ENCODE results near the gene NIFK. TPM values are rescaled to one million over a fixed set of nuclear protein-coding genes. Genes with fewer than 3 reads are reported as not detected.

NIFK gene
- total RNA-seq, result 10 to 100 TPM; 19.4 to 26.4 (median 24.6) TPM
- 17.9 TPM for polyA plus RNA-seq
- long read RNA-seq, donor 1, transcript NIFK-201 (7 exons, 1,734 nt), result major isoform, 22 of 25 reads
- long read RNA-seq, donor 1, partial matches to known transcripts, result 1 of 25 reads
- long read RNA-seq, donor 1, other reads (novel, unspliced or antisense), result 1 of 25 reads
- long read RNA-seq, donor 2, transcript NIFK-201 (7 exons, 1,734 nt), result major isoform, 11 of 12 reads
- long read RNA-seq, donor 2, partial matches to known transcripts, result 0 of 12 reads
- long read RNA-seq, donor 2, other reads (novel, unspliced or antisense), result 1 of 12 reads
- long read RNA-seq, donor 3, transcript NIFK-201 (7 exons, 1,734 nt), result major isoform, 26 of 31 reads
- long read RNA-seq, donor 3, partial matches to known transcripts, result 1 of 31 reads
- long read RNA-seq, donor 3, other reads (novel, unspliced or antisense), result 2 of 31 reads
- long read RNA-seq, donor 4, transcript NIFK-201 (7 exons, 1,734 nt), result major isoform, 13 of 15 reads
- long read RNA-seq, donor 4, partial matches to known transcripts, result 1 of 15 reads
- long read RNA-seq, donor 4, other reads (novel, unspliced or antisense), result 0 of 15 reads

DNA sequence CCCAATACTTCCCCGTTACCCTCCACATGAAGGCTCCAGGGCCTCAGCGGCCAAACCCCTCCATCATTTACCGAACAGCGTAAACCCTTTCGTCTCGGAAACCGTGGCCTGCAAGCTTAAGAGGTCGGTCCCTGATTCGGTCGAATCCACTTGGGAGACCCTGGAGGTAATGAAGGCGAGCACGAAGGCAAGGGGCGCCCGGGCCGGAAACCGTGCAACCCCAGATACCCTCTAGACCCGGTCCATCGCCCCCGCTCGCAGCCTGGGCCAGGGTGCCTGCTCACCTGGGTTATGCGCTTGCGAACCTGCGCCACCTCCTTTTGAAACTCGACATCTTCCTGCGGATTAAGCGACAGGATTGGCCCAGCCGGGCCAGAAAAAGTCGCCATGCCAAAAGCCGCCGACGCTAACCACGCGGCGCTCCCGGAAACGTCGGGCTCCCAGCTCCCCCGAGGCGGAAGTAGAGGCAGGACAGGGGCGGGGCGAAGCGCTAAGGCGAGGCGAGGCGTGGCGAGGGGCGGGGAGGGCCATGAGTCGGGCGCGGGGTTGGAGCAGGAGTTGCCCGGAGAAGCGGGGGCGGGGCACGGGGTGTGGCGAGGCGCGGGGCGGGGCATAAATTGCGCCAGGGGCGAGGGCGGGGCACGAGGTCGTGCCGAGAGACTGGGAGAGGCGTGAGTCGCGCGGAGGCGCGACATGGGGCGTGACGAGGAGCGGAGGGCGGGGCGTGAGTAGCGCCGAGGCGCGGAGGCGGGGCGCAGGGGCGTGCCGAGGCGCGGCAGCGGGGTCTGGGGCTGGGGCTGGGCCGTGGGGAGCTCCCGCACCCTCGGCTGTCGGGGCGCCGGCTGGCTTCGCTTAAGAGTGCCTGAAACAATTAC is at the start of gene NIFK:
TSS of gene NIFK (minus strand) at position 414 of the 875 bp plus-strand sequence. CDS start at position 389, 25 bp downstream.
- under 1% methylated on average over 93 of the region's 93 CpGs for WGBS
- peak; percentile 99 to 100 (median 100) for DNase-seq
- H3K9me3 ChIP-seq (ENCODE audit: control insufficient read depth, low read length), result no peaks in the 10 kb centered on the region
- H3K27ac ChIP-seq (ENCODE audit: low read length), result peak within 1 kb of the TSS; percentile 31
- intact Hi-C loops (cut with DNase I), result no loop called here
- peak within 1 kb of the TSS; percentile 73 for H3K4me3 ChIP-seq (ENCODE audit: low read length)
- peak; percentile 98 to 99 for ATAC-seq
- H3K4me1 ChIP-seq (ENCODE audit: control insufficient read depth, insufficient read depth, low read length), result no peaks in the 10 kb centered on the region
- no peaks in the 10 kb centered on the region for H3K27me3 ChIP-seq (ENCODE audit: control insufficient read depth, insufficient read depth)

DNA sequence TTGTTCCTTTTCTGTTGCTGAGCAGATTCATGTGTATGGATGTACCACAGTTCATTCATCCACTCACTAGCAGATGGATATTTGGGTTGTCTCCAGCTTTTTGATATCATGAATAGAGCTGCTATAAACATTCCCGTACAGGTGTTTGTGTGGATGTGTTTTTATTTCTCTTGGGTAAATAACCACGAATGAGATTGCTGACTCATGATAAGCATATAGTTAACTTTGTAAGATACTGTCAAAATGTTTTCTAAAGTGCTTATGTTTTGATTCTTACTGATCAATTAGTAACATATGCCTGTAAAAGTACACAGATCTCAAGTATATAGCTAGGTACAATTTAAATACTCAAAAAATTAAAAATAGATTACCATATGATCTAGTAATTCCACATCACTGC is 46.5 kb upstream of the NIFK start:
- ATAC-seq, result no peak
- 69% methylated on average over 2 of the region's 2 CpGs for whole genome bisulfite sequencing
- Histone ChIP-seq H3K27ac (ENCODE audit: low read length) (no peak overlapping the region), H3K4me1 (ENCODE audit: control insufficient read depth, insufficient read depth, low read length) (no peaks in the 10 kb centered on the region), H3K4me3 (ENCODE audit: low read length) (no peak overlapping the region), H3K27me3 (ENCODE audit: control insufficient read depth, insufficient read depth) (no peaks in the 10 kb centered on the region), H3K9me3 (ENCODE audit: control insufficient read depth, low read length) (no peaks in the 10 kb centered on the region)
- intact Hi-C loops (cut with DNase I), result no loop called here
- no peak for DNase-seq

DNA sequence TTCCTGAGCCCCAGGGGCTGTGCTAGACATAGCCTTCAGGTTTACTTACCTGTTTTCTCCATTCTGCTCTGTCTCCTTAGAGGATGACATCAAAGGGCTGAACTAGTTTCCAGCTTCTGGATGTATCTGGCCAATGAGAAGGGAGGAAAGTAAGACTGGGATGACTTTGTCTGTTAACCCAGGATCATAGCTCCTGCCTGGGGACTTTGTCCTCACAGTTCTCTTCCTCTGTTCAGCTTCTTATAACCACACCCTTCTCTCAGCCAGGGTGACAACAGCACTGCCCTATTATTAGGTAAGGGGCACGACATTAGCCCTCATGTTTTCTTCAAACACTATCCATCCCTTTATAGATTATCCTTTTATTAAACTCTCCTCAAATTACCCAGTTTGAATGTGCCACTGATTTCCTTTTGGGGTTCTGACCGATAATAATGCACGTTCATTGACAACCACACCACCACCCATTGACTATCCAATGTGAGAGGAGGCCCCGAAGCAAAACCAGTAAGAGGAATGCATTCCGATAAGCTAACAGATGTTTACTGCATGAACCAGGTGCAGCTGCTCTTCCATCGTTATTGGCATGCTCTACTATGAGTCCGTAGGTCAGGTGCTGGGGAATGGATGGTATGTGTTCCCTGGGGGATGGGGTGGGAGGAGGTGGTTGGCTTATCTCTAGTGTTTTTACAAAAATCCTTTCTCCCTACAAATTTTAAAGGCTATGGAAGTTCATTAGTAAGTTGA is 42.2 kb upstream of the NIFK start:
- Histone ChIP-seq H3K4me1 (ENCODE audit: control insufficient read depth, insufficient read depth, low read length) (no peaks in the 10 kb centered on the region), H3K4me3 (ENCODE audit: low read length) (no peak overlapping the region), H3K27me3 (ENCODE audit: control insufficient read depth, insufficient read depth) (no peaks in the 10 kb centered on the region), H3K9me3 (ENCODE audit: control insufficient read depth, low read length) (no peaks in the 10 kb centered on the region), H3K27ac (ENCODE audit: low read length) (no peak overlapping the region)
- DNase-seq (no peak), ATAC-seq (no peak)
- 65% methylated on average over 7 of the region's 7 CpGs for WGBS
- intact Hi-C loops (cut with DNase I), result no loop called here

DNA sequence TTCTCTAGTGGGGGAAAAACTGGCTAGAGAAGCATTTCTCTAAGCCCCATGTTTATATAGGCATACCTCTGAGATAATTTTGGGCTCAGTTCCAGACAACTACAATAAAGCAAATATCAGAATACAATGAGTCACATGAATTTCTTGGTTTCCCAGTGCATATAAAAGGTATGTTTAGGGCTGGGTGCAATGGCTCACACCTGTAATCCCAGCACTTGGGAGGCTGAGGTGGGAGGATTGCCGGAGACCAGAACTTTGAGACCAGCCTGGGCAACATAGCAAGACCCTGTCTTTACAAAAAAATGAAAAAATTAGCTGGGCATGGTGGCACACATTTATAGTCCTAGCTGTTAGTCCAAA is 41.0 kb upstream of the NIFK start:
- ATAC-seq, result no peak
- intact Hi-C loops (cut with DNase I), result no loop called here
- Histone ChIP-seq H3K4me1 (ENCODE audit: control insufficient read depth, insufficient read depth, low read length) (no peaks in the 10 kb centered on the region), H3K27me3 (ENCODE audit: control insufficient read depth, insufficient read depth) (no peaks in the 10 kb centered on the region), H3K4me3 (ENCODE audit: low read length) (no peak overlapping the region), H3K9me3 (ENCODE audit: control insufficient read depth, low read length) (no peaks in the 10 kb centered on the region), H3K27ac (ENCODE audit: low read length) (no peak overlapping the region)
- no peak for DNase-seq
- 97% methylated on average over 1 of the region's 1 CpG for WGBS

DNA sequence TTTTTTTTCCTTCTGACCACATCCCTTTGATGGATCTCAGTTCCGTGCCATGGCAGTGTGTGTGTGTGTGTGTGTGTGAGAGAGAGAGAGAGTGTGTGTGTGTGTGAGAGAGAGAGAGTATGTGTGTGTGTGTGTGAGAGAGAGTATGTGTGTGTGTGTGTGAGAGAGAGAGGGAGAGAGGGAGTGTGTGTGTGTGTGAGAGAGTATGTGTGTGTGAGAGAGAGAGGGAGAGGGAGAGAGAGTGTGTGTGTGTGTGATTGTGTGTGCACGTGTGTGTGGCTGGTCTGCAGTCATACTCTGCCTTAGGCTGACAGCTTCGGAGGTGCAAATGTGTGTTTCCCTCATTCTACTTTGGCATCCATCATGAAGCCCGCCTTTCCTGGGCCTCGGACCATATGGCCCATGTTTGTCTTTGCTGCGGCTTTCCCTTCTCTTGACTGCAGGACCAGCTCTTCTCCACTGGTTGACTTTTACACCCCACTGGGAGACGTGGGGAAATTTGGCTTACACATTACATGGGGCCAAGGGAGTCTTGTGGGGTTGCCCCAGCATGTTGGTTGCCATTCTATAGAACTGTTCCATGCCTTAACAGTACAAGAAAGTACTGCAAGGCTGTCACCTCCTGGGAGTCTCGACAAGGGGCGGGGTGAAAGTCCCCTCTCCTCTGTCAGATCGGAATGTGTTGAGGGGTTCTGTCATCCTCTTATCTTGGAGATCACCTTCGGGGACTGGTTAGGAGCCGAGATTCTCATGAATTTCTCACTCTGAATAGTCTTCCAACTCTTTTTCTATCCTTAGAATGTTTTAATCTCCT is 40.4 kb upstream of the NIFK start:
- no peaks in the 10 kb centered on the region for H3K9me3 ChIP-seq (ENCODE audit: control insufficient read depth, low read length)
- H3K27me3 ChIP-seq (ENCODE audit: control insufficient read depth, insufficient read depth), result no peaks in the 10 kb centered on the region
- no peak overlapping the region for H3K4me3 ChIP-seq (ENCODE audit: low read length)
- intact Hi-C loops (cut with DNase I), result no loop called here
- ATAC-seq (no peak), DNase-seq (no peak)
- 48% methylated on average over 12 of the region's 12 CpGs for WGBS
- H3K4me1 ChIP-seq (ENCODE audit: control insufficient read depth, insufficient read depth, low read length), result no peaks in the 10 kb centered on the region
- no peak overlapping the region for H3K27ac ChIP-seq (ENCODE audit: low read length)

DNA sequence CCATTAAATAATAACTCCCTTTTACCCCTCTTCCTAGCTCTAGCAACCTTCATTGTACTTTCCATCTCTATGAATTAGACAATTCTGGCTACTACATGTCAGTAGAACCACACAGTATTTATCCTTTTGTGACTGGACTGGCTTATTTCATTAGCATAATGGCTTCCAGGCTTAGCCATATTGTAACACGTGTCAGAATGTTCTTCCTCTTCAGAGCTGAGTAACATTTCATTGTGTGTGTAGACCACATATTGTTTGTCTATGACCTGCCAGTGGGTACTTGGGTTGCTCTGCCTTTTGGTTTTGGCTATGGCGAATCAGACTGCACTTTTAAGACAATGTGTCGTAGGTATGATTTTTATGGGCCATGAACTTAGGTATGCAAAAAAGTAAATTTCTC is 39.7 kb upstream of the NIFK start:
- intact Hi-C loops (cut with DNase I), result no loop called here
- no peaks in the 10 kb centered on the region for H3K27me3 ChIP-seq (ENCODE audit: control insufficient read depth, insufficient read depth)
- 82% methylated on average over 3 of the region's 3 CpGs for WGBS
- no peak overlapping the region for H3K4me3 ChIP-seq (ENCODE audit: low read length)
- ATAC-seq (no peak), DNase-seq (no peak)
- H3K27ac ChIP-seq (ENCODE audit: low read length), result no peak overlapping the region
- no peaks in the 10 kb centered on the region for H3K4me1 ChIP-seq (ENCODE audit: control insufficient read depth, insufficient read depth, low read length)
- no peaks in the 10 kb centered on the region for H3K9me3 ChIP-seq (ENCODE audit: control insufficient read depth, low read length)

DNA sequence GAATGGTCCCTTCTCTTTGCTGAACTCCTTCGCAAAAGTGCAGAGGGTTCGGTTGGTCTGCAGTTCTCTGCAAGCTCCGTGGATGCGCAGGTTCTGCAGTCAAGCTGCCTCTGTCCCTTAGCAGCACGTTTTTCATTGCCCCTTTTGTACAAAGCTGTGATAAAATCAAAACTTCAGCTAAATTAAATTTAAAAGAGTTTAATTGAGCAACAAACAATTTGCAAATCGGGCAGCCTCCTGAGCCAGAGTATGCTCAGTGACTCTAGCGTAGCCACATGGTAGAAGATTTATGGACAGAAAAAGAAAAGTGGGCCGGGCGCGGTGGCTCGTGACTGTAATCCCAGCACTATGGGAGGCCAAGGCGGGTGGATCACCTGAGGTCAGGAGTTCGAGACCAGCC is 37.6 kb upstream of the NIFK start:
- WGBS, result 92% methylated on average over 13 of the region's 13 CpGs
- no peak overlapping the region for H3K4me3 ChIP-seq (ENCODE audit: low read length)
- H3K4me1 ChIP-seq (ENCODE audit: control insufficient read depth, insufficient read depth, low read length), result no peaks in the 10 kb centered on the region
- no peak overlapping the region for H3K27ac ChIP-seq (ENCODE audit: low read length)
- no peak for ATAC-seq
- H3K9me3 ChIP-seq (ENCODE audit: control insufficient read depth, low read length), result no peaks in the 10 kb centered on the region
- DNase-seq, result no peak
- intact Hi-C loops (cut with DNase I), result no loop called here
- no peaks in the 10 kb centered on the region for H3K27me3 ChIP-seq (ENCODE audit: control insufficient read depth, insufficient read depth)

DNA sequence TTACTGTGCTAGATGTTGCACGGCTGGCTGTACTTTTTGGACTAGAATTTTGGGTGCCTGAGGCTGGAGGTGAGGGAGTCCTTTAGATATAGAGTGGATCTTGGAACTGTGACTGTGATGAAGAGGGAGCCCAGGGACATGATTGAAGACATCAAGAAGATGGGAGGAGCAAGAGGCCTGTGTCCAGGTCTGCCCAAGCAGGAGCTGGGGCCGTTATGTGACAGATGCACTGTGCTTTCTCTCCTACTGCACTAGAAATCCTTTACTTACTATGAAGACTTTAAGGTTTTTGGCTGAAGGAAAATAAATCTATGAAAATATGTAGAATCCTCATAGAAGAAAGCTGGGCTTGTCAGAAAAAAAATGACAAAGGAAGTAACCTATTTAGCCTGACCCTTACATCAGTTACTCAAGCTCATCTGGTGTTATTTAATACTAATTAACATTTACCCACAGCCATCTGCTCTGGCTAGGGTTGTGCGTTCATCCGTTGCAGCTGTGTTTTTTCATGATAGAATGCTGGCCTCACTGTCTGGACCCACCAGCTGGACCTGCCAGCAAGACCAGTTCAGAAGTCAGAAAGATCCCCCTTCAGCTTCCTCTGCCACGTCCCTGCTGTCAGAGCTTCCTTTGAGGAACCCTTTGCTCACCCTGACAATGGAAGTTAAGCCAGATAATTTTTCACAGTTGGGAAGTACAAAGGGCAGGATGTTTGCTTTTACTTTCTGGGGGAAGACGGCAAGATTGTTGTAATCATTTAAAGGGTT is 35.5 kb upstream of the NIFK start:
- no peaks in the 10 kb centered on the region for H3K9me3 ChIP-seq (ENCODE audit: control insufficient read depth, low read length)
- H3K27me3 ChIP-seq (ENCODE audit: control insufficient read depth, insufficient read depth), result no peaks in the 10 kb centered on the region
- no peak overlapping the region for H3K27ac ChIP-seq (ENCODE audit: low read length)
- no peaks in the 10 kb centered on the region for H3K4me1 ChIP-seq (ENCODE audit: control insufficient read depth, insufficient read depth, low read length)
- no peak for DNase-seq
- 43% methylated on average over 6 of the region's 6 CpGs for WGBS
- no peak overlapping the region for H3K4me3 ChIP-seq (ENCODE audit: low read length)
- peak; percentile 52 to 83 for ATAC-seq
- intact Hi-C loops (cut with DNase I), result no loop called here

DNA sequence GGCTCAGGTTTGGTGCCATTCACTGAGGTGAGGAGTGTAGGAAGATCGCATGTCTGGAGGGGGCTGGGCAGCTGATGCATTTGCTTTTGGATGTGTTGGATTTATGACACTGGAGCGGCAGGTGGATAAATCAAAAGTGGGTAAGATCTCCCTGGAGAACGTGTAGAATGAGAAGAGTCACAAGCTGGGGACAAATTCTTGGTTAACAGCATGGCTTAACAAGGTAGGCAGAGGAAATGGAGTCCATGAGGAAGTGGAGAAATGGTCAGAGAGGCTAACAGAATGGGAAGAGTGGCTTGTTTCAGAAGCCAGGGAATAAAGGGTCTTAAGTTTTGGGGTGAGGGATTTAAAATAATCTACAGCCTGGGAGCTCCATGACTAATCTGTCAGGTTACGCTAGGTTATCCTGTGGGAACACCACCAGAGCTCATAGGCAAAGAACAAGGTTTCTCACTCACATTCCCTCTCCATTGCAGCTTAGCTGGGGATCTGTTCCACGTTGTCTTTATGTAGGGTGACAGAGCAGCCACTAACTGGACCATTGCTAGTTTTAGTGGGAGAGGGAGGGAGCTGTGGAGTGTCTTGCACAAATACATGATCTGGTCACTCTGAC is 31.6 kb upstream of the NIFK start:
- intact Hi-C loops (cut with DNase I), result no loop called here
- Histone ChIP-seq H3K4me3 (ENCODE audit: low read length) (no peak overlapping the region), H3K27me3 (ENCODE audit: control insufficient read depth, insufficient read depth) (no peaks in the 10 kb centered on the region), H3K9me3 (ENCODE audit: control insufficient read depth, low read length) (no peaks in the 10 kb centered on the region), H3K4me1 (ENCODE audit: control insufficient read depth, insufficient read depth, low read length) (no peaks in the 10 kb centered on the region), H3K27ac (ENCODE audit: low read length) (no peak overlapping the region)
- ATAC-seq (no peak), DNase-seq (no peak)
- 89% methylated on average over 5 of the region's 5 CpGs for WGBS
